Measurements from ENCODE around the gene EZR.
"Not testable (repeated sequence)": the region's sequence is repeated elsewhere in the genome, so short reads cannot be mapped to it uniquely, and the experiment has no call there.

EZR gene

GRCh38 chr6:158837684-158838625, 18.8 kb upstream of the EZR start:
- DNase-seq = peak; percentile 85
- Histone ChIP-seq H3K4me1 (peaks cover 13% of the 10 kb centered on the region), H3K4me3 (ENCODE audit: low read depth, low read length) (peak overlapping the region; percentile 21), H3K36me3 (no peaks in the 10 kb centered on the region), H3K9me3 (no peaks in the 10 kb centered on the region), H3K27me3 (no peaks in the 10 kb centered on the region)
- TF ChIP-seq, protein P1, sequence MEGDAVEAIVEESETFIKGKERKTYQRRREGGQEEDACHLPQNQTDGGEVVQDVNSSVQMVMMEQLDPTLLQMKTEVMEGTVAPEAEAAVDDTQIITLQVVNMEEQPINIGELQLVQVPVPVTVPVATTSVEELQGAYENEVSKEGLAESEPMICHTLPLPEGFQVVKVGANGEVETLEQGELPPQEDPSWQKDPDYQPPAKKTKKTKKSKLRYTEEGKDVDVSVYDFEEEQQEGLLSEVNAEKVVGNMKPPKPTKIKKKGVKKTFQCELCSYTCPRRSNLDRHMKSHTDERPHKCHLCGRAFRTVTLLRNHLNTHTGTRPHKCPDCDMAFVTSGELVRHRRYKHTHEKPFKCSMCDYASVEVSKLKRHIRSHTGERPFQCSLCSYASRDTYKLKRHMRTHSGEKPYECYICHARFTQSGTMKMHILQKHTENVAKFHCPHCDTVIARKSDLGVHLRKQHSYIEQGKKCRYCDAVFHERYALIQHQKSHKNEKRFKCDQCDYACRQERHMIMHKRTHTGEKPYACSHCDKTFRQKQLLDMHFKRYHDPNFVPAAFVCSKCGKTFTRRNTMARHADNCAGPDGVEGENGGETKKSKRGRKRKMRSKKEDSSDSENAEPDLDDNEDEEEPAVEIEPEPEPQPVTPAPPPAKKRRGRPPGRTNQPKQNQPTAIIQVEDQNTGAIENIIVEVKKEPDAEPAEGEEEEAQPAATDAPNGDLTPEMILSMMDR (IDR thresholded peaks at IDR 0.05; ENCODE audit: low read depth, low read length) = no peak

- Histone ChIP-seq H3K9me3 (no peaks in the 10 kb centered on the region), H3K27me3 (no peaks in the 10 kb centered on the region), H3K4me3 (ENCODE audit: low read depth, low read length) (no peak overlapping the region), H3K36me3 (no peaks in the 10 kb centered on the region), H3K4me1 (peaks cover 17% of the 10 kb centered on the region)
- no peak for DNase-seq
- TF ChIP-seq, protein P1 (IDR thresholded peaks at IDR 0.05; ENCODE audit: low read depth, low read length) = no peak
These were observed 17.6 kb upstream of the EZR start for GRCh38 chr6:158836625-158837311.

DNA sequence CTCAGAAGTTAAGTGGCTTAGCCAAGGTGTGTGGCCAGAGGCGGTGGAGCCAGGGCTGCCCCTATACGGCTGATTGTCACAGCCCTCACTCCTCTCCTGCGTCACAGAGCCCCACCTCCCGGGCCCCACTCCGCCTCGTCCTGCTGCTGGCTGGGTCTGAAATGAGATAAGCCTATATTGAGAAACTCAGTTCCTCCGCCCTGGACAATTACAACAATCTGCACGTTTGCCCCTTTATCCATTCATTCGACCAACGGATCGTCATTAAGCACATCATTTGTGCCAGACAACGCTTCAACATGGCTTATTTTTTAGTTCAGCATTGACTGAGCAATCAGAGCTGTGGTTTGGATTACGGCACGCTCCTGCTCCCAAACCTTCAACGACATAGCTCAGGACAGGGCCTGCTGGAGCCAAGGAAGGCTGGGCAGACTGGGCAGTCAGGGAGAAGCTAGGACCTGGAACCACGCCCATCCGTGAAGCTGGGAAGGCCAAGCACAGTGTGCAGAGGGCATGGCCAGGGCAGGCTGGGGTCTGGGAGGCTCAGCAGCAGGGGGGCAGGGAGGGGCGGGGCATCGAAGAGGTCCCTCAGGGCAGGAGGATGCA, 16.6 kb upstream of the EZR start:
- peak; percentile 62 for DNase-seq
- H3K4me1 ChIP-seq = peaks cover 17% of the 10 kb centered on the region
- TF ChIP-seq, protein P1 (IDR thresholded peaks at IDR 0.05; ENCODE audit: low read depth, low read length) = no peak
- no peaks in the 10 kb centered on the region for H3K27me3 ChIP-seq
- peak overlapping the region; percentile 47 for H3K4me3 ChIP-seq (ENCODE audit: low read depth, low read length)
- no peaks in the 10 kb centered on the region for H3K36me3 ChIP-seq
- H3K9me3 ChIP-seq = no peaks in the 10 kb centered on the region

GRCh38 chr6:158834675-158835385, 15.7 kb upstream of the EZR start:
- peaks cover 17% of the 10 kb centered on the region for H3K4me1 ChIP-seq
- H3K4me3 ChIP-seq (ENCODE audit: low read depth, low read length) = peak overlapping the region; percentile 11; the same call in 1 of the 2 replicates
- H3K27me3 ChIP-seq = no peaks in the 10 kb centered on the region
- TF ChIP-seq, protein P1 (IDR thresholded peaks at IDR 0.05; ENCODE audit: low read depth, low read length) = no peak
- no peaks in the 10 kb centered on the region for H3K36me3 ChIP-seq
- no peaks in the 10 kb centered on the region for H3K9me3 ChIP-seq
- DNase-seq = no peak

DNA sequence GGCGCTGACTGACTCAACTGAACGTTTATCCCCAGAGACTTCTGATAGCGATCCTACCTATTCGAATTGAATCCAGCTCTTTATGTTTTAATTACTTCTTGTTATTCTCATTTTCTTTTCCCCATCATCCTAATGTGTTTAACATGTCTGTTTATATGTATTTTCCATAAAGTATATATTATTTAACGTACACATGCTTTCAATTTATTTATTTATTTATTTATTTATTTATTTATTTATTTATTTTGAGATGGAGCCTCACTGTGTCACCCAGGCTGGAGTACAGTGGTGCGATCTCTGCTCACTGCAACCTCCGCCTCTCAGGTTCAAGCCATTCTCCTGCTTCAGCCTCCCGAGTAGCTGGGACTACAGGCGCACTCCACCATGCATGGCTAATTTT, 13.6 kb upstream of the EZR start:
- not testable (repeated sequence) for H3K27me3 ChIP-seq; H3K36me3 ChIP-seq; H3K4me3 ChIP-seq (ENCODE audit: low read depth, low read length); DNase-seq; H3K9me3 ChIP-seq
- peaks cover 14% of the 10 kb centered on the region for H3K4me1 ChIP-seq

DNA sequence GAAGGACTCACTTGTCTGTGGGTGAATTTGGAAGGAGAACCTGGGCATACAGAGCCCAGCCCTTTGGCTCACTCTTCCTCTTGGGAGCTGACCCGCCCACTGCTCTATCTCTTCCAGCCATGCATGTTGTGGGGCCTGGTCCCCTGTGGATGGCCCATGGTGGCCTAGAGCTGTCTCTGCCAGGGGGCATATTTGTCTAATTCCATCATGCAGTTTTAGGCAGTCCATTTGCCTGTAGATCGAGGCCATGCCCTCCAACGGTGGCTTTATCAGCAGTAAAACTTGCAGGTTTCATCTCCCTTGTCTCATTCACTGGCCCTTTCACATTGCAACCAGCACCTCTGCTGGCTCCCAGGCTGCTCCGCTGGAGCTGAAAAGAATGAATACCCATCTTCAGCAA, 12.9 kb upstream of the EZR start:
- Histone ChIP-seq H3K4me3 (ENCODE audit: low read depth, low read length) (no peak overlapping the region), H3K4me1 (peaks cover 7% of the 10 kb centered on the region), H3K9me3 (no peaks in the 10 kb centered on the region), H3K36me3 (no peaks in the 10 kb centered on the region), H3K27me3 (no peaks in the 10 kb centered on the region)
- DNase-seq = no peak
- TF ChIP-seq, protein P1 (IDR thresholded peaks at IDR 0.05; ENCODE audit: low read depth, low read length) = no peak
